Renal cortex interstitium (tissue), 15 donors: Measurements from ENCODE around the gene RCC1. TPM values are rescaled to one million over a fixed set of nuclear protein-coding genes. Genes with fewer than 3 reads are reported as not detected.
A peak's percentile ranks its signal among the peaks of the same experiment; 100 is the strongest.
"Not testable (repeated sequence)": the region's sequence is repeated elsewhere in the genome, so short reads cannot be mapped to it uniquely, and the experiment has no call there.

Experiments
- DNase-seq, 11 donors: peaks; one replicate each; pipeline ENCODE4 v3.0.0-alpha.2; 2013; ENCODE audit warnings: low read depth in 9 of 11, low spot score in 4 of 11; ENCODE audit errors: extremely low read depth in 1 of 11
- long read RNA-seq, 16 experiments: transcript quantifications; one replicate each; lab custom pipeline, GENCODE V29; 2026
- polyA plus RNA-seq, 3 donors: library from polyadenylated mRNA; unstranded; fragments of 120-200 nt; gene quantifications; one replicate each; pipeline ENCODE4 v1.2.1, GENCODE V29; 2013; ENCODE audit not compliant: insufficient read length in 3 of 3

The RCC1 gene, protein sequence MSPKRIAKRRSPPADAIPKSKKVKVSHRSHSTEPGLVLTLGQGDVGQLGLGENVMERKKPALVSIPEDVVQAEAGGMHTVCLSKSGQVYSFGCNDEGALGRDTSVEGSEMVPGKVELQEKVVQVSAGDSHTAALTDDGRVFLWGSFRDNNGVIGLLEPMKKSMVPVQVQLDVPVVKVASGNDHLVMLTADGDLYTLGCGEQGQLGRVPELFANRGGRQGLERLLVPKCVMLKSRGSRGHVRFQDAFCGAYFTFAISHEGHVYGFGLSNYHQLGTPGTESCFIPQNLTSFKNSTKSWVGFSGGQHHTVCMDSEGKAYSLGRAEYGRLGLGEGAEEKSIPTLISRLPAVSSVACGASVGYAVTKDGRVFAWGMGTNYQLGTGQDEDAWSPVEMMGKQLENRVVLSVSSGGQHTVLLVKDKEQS
- 10 to 100 TPM; 30.8 to 39.7 (median 31.7) TPM for polyA plus RNA-seq
- long read RNA-seq, donor 1, partial matches to known transcripts, result 8 of 9 reads
- long read RNA-seq, donor 1, other reads (novel, unspliced or antisense), result 0 of 9 reads
- long read RNA-seq, donor 2, partial matches to known transcripts, result 0 of 2 reads
- long read RNA-seq, donor 2, other reads (novel, unspliced or antisense), result 0 of 2 reads
- long read RNA-seq, donor 3, partial matches to known transcripts, result 7 of 11 reads
- long read RNA-seq, donor 3, other reads (novel, unspliced or antisense), result 0 of 11 reads
- long read RNA-seq, donor 4, partial matches to known transcripts, result 0 of 3 reads
- long read RNA-seq, donor 4, other reads (novel, unspliced or antisense), result 0 of 3 reads
- long read RNA-seq, donor 5, result 0 reads
- long read RNA-seq, donor 6, partial matches to known transcripts, result 40 of 42 reads
- long read RNA-seq, donor 6, other reads (novel, unspliced or antisense), result 0 of 42 reads
- long read RNA-seq, donor 7, transcript RCC1-202 (10 exons, 2,424 nt), result major isoform, 9 of 9 reads
- long read RNA-seq, donor 7, partial matches to known transcripts, result 0 of 9 reads
- long read RNA-seq, donor 7, other reads (novel, unspliced or antisense), result 0 of 9 reads
- long read RNA-seq, donor 8, transcript RCC1-202 (10 exons, 2,424 nt), result major isoform, 10 of 21 reads
- long read RNA-seq, donor 8, partial matches to known transcripts, result 5 of 21 reads
- long read RNA-seq, donor 8, other reads (novel, unspliced or antisense), result 6 of 21 reads
- long read RNA-seq, donor 9, partial matches to known transcripts, result 6 of 9 reads
- long read RNA-seq, donor 9, other reads (novel, unspliced or antisense), result 0 of 9 reads
- long read RNA-seq, donor 10, partial matches to known transcripts, result 31 of 35 reads
- long read RNA-seq, donor 10, other reads (novel, unspliced or antisense), result 0 of 35 reads
- long read RNA-seq, donor 11, partial matches to known transcripts, result 0 of 1 reads
- long read RNA-seq, donor 11, other reads (novel, unspliced or antisense), result 0 of 1 reads
- long read RNA-seq, donor 12, partial matches to known transcripts, result 0 of 1 reads
- long read RNA-seq, donor 12, other reads (novel, unspliced or antisense), result 0 of 1 reads
- long read RNA-seq, donor 13, partial matches to known transcripts, result 26 of 37 reads
- long read RNA-seq, donor 13, other reads (novel, unspliced or antisense), result 7 of 37 reads
- long read RNA-seq, donor 14, partial matches to known transcripts, result 0 of 3 reads
- long read RNA-seq, donor 14, other reads (novel, unspliced or antisense), result 0 of 3 reads
- long read RNA-seq, donor 15, partial matches to known transcripts, result 0 of 1 reads
- long read RNA-seq, donor 15, other reads (novel, unspliced or antisense), result 0 of 1 reads
- long read RNA-seq, donor 16, transcript RCC1-202 (10 exons, 2,424 nt), result major isoform, 8 of 66 reads
- long read RNA-seq, donor 16, partial matches to known transcripts, result 41 of 66 reads
- long read RNA-seq, donor 16, other reads (novel, unspliced or antisense), result 15 of 66 reads

DNA sequence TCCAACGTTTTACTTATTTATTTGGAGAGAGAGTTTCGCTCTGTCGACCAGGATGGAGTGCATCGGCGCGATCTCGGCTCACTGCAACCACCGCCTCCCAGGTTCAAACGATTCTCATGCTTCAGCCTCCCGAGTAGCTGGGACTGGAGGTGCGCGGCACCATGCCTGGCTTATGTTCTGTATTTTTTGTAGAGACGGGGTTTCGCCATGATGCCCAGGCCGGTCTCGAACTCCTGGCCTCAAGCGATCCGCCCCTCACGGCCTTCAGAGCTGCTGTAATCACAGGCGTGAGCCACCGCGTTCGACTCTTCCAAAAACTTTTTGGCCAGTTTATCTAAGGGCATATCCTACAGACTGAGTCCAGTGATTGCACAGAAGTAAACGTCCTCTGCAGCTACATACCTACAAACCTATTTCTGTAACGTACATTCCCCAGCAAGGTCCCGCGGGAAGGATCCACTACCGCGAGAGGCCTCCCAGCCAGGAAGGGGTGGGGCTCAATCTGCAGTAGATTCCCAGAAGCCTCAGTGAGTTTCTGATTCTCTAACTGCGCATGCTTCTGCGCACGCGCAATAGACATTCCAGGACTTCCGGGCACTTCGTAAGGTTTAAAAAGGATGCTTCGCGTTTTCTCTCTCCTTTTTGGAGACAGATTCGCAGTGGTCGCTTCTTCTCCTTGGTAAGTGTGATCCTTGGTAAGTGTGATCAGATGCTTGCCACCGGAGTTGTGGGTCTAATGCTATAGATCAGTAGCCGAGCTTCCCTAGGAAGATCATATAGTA is at the start of gene RCC1:
RCC1 (plus strand) TSS at position 638 of the 782 bp plus-strand sequence. CDS start 23,824 bp downstream, outside the sequence.
- DNase-seq, result peak; percentile 95 to 99 (median 98)

DNA sequence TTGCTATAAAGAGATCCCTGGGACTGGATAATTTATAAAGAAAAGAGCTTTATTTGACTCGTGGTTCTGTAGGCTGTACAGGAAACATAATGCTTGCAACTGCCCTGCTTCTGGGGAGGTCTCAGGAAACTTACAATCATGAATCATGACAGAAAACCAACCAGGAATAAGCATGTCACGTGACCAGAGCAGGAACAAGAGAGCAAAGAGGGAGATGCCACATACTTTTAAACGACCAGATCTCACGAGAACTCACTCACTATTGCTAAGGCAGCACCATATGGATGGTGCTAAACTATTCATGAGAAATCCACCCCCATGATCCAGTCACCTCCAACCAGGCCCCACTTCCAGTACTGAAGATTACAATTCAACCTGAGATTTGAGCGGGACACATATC is 49.8 kb upstream of the RCC1 start:
- peak in 2 of 11 donors; percentile 14 to 25 for DNase-seq

DNA sequence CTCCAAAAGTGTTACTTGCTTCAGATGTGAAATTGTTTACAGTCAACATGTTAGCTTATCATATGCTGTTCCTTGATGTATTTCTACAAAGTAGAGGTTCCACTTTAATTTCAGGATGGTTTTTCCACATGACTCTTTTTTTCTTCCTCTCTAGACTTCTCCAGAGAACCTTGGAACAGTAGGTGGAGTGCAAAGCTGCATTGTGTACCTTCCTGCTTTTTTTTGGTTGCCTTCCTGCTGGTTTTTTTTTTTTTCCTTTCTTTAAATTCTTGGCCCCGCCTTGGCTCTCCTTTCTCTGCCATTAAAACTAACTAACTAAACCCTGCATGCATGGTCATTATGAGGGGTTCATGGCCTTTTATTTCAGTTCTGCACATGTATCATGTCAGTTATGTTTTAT is 48.2 kb upstream of the RCC1 start:
- no peak for DNase-seq

DNA sequence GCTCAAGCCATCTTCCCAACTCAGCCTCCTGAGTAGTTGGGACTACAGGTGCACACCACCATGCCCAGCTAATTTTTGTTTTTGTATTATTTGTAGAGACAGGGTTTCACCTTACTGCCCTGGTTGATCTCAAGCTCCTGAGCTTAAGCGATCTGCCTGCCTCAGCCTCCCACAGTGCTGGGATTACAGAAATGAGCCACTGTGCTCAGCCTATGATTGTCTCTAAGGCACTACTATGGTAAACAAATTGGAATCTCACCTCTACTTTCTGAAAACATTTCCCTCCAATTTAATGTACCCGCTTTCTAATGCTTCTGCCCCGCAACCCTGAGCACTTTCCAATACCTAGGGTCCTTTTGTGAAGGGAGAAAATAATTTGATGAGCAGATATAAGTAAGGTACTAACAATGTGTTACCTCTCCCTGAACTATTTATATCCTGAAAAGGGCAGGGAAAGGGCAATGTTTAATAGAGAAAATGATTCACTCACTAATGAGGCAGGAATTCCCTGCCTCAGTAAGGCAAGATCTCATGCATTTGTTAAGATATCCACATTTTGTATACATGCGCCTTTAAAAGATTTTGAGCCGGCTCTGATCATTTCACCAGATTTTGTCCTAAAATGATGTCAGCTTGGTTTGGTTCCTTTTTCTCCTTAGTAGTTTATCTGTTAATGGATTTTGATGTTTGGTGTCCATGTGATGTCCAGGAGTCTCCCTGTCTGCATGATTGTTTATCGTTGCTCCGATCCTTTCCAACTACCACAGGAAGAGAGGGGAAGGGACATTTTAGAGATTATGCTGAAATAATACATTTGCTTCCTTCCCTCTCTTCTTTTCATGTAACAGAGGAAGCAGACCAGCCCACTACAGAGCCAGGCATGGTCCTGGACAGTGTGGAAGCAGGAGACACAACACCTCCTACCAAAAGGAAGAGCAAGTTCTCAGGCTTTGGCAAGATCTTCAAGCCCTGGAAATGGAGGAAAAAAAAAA is 47.3 kb upstream of the RCC1 start:
- no peak for DNase-seq

DNA sequence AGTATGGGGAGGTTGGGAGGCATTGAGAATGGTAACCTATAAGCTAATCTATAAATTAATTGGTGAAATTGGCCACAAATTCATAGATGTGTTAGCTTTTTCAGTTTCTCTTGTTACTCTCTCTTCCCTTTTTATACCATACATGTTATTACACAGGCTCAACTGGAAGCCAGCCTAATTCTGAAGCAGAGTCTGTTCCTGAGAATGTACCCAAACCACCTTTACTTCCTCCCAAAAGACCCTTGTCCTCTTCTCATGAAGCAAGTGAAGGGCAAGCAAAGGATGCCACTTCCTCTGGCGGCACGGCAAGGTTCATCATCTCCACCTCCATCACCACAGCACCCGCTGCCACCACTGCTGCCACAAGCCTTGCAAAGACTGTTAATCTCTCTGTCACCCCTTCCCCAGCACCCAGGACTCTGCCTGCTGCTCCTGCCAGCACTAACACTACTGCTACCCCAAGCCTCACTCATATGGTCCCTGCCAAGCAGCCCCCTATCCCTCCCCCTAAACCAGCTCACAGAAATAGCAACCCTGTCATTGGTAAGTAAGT is 39.5 kb upstream of the RCC1 start:
- no peak for DNase-seq

DNA sequence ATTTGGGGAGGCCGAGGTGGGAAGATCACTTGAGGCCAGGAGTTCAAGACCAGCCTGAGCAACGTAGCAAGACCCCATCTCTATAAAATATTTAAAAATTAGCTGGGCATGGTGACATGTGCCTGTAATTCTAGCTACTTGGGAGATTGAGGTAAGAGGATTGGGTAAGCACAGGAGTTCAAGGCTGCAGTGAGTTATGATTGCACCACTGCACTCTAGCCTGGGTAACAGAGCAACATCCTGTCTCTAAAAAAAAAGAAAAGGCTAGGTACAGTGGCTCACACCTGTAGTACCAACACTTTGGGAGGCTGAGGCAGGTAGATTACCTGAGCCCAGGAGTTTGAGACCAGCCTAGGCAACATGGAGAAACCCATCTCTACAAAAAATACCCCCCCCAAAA is 35.7 kb upstream of the RCC1 start:
- DNase-seq, result no peak

DNA sequence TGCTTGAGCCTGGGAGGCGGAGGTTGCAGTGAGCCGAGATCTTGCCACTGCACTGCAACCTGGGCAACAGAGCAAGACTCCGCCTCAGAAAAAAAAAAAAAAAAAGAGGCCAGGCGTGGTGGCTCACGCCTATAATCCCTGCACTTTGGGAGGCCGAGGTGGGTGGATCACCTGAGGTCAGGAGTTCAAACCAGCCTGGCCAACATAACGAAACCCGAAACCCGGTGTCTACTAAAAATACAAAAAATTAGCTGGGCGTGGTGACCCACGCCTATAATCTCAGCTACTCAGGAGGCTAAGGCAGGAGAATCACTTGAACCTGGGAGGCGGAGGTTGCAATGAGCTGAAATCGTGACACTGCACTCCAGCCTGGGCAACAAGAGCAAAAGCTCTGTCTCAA is 26.3 kb upstream of the RCC1 start:
- DNase-seq, result not testable (repeated sequence)

DNA sequence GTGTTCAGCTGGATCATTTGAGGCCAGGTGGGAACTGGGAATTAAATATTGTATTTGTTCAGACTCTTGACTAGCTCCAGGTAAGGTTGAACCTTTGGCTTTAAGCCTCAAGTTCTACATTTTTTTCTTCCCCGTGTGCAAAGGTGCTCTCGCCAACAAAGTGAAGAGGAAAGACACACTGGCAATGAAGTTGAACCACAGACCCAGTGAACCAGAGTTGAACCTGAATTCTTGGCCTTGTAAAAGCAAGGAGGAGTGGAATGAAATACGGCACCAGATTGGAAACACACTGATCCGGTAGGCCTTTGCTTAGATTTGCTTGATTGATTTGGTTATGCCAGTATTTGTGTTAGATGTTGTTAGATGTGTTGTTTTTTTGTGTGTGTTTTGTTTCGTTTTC is 25.5 kb upstream of the RCC1 start:
- peak in 9 of 11 donors; percentile 13 to 56 (median 41) for DNase-seq

DNA sequence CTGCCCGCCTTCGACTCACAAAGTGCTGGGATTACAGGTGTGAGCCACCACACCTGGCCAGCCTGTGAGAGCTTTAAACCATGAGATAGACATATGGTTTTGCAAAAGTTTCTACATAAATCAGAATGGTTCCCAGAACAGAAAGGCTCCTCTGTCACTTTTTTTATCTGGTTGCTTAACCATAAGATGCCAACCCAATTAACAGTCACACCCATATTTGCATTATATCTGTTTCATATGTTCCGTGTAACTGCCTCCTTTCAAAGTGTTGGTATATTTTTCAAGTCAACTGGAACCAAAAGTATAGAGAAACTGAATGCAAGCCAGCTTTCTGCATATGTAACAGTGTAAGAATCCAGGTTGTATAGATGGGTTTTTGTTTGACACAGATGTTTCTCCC is 23.7 kb upstream of the RCC1 start:
- DNase-seq, result no peak

DNA sequence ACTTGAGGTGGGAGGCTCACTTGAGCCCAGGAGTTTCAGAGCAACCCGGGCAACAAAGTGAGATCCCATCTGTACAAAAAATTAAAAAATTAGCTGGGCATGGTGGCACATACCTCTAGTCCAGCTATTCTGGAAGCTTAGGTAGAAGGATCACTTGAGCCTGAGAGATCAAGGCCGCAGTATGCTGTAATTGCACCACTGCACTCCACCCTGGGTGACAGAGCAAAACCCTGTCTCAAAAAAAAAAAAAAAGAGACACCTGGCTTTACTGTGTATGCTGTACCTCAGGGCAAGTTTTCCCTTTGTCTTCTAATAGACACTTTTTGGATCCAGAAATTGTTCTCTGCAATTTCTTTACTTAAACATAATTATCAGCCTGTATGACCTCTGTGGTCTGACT is 23.1 kb upstream of the RCC1 start:
- no peak for DNase-seq

DNA sequence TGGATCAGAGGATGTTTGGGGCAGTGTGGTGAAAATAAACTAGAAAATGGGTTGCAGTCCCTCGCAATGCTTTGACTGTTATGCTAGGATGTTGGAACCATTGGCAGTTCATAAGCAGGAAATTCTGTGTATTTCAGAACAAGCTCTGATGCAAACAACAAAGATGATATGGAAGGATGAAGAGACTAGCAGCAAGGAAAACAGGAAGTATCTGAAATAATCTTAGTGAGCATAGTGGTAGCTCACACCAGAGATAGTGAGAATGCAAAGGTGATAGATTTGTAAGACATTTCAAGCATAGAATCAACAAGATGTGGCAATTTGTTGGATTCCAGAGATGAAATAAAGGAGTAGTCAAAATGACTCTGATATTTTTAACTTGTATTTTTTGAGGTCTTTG is 11.1 kb upstream of the RCC1 start:
- no peak for DNase-seq

DNA sequence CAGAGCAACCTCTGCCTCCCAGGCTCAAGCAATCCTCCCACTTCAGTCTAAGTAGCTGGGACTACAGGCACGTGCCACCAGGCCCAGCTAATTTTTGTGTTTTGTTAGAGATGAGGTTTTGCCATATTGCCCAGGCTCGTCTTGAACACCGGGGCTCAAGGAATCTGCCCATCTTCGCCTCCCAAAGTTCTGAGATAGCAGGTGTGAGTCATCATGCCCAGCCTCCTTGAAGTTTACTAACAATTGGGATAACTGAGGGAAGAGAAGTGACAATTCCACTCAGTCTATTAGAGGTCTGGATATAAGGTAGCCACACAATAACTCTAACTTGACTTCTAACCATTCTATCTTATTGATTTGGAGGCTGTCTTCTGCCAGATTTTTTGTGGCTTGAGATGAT is 6.3 kb upstream of the RCC1 start:
- no peak for DNase-seq

DNA sequence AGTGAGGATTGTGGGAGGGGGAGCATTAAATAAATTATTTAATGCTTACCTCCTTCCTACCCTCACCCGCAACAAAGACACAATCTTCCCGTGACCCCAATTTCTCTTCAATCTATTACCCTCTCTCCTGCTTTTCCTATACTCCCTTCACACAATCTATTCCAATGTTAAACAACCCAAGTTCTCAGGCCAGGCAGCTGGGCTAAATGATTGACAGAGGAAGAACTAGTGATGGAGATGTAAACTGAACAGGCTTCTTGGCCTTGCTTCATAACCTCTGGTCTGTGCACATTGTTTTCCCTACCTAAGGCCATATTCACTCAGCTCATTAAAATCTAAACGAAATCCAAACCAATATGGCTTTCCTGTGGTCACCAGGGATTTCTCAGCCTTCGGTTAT is 3.9 kb upstream of the RCC1 start:
- DNase-seq, result no peak

DNA sequence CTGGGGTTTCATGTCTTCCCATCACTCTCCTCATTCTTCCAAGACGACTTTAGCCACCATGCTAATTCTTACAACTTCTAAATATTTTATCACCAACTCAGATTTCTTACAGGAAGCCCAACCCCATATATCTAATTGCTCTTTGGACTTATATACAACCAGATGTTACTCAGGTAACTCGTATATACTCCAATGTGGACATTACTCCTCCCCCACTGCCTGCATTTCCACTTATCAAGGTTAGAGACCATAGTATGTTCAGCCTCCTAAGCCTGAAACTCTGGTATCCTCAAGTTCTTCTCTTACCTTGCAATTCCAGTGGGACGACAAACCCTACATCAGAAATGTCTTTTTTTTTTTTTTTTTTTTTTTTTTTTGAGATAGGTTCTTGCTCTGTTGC is 2.7 kb upstream of the RCC1 start:
- DNase-seq, result no peak

DNA sequence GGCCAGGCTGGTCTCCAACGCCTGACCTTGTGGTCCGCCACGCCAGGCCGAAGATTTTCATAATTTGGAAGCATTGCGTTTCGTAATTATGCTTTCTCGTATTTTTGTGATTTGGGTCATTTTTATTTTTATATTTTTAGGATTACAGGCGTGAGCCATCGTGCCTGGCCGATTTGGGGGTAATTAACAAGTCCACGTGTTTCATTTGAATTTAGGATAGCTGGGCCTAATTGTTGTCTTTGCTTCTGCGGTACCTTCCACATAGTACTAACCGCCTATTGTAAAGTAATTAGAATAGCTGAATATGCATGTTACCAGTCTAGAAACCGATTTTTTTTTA is 1.0 kb downstream of the RCC1 start:
- DNase-seq, result no peak

DNA sequence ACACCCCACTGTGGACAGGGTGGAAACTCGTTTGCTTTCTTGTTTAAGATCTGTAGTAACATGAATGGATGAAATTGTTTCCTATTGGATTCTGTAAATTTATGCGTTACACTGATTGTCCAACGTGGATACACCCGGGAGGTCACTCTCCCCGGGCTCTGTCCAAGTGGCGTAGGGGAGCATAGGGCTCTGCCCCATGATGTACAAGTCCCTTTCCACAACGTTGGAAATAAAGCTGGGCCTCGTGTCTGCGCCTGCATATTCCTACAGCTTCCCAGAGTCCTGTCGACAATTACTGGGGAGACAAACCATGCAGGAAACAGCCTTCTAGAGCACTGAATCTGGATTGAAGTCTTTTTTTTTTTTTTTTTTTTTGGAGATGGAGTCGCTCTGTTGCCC is 1.4 kb downstream of the RCC1 start:
- DNase-seq, result no peak
